IPS-18c (cell line): ENCODE data around the gene NUDT21.

Source experiments
- H3K4me3 ChIP-seq: 2 replicates; pipeline ENCODE4 v1.7.0; 2013; ENCODE audit warnings: low read depth, mild to moderate bottlenecking, low read length, moderate library complexity; ENCODE audit not compliant: insufficient read depth
- H3K9me3 ChIP-seq: one replicate; pipeline ENCODE4 v1.6.1; 2013; ENCODE audit warnings: mild to moderate bottlenecking, low read length, moderate library complexity; ENCODE audit not compliant: control insufficient read depth, insufficient read depth

NUDT21 gene

DNA sequence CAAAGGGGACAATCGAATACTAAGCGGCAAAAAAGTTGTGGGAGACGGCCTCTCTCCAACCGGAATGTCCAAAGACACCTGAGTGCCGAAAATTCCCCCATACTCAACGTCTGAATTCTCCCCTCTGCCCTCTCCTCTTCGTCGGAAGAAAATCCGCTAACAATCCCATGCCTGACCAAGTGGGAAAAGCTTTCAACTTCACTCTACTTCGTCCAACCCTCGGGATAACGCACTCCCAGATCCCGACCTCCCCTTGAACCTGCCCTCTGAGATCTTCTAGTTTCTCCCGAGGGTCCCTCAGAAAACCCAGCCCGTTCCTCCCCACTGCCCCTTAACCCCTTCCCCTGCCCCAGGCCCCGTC lies 26.7 kb downstream of the NUDT21 start:
- Histone ChIP-seq H3K9me3 (no peaks in the 10 kb centered on the region), H3K4me3 (peak overlapping the region; percentile 74)

DNA sequence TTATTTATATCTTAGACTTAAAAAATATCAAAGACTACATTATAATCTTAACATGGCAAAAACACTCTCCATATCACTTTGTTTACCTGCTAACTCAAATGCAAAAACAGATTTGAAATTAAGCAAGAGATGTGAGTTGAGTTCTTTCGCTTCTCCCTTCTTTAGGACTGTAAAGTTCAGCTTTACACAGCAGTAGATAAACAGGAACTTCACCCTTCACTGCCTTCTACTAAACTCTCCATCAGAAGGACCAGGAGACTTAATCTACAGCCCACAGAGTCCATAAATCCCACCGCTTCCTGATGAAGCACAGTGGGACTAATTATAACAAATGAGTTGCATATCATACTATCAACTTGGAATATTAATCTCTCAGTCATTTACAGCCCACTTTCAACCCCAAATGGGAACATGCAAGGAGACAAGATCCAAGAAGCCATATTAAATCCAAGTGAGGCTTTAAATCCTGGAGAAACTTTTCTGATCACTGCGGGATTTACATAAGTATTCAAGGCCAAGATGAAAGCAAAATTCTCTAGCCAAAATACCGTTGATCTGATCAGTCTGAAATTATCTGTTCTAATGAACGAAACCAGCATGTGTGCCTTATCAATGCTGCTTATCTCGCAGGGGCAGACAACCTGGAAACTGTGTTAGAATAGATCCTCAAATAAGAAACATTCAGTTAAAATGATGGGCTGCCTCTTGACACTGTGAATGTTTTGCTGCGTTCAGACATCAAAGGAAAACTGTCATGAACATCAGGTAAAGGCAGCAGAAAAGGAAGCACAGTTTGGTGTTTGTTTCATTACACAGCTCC lies 27.3 kb downstream of the NUDT21 start:
- Histone ChIP-seq H3K4me3 (peak overlapping the region; percentile 74), H3K9me3 (no peaks in the 10 kb centered on the region)

DNA sequence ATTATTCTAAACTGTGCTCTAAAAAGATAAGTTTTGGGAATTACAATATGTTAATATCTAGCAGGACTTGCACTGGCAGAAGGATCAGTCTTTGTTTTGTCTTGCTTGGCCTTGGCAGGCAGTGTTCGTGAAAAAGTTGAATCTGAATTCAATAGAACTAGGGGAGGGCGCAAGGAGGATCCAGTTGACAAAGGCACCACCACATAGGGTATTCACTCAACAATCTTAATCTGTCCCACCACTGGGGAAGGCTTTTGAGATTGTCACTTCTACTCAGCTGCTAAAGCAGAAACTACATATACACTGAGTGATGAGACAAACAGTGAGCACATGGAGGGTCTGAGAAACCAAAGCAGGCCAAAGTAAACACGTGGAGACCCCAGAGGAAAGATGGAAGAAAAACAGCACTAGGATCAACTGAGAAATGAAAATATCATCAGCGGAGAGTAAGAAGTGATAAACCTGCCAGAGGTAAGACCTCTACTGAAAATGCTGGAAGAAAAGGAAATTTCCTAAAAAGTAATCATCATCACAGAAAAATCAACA lies 28.2 kb downstream of the NUDT21 start:
- no peak overlapping the region for H3K4me3 ChIP-seq
- no peaks in the 10 kb centered on the region for H3K9me3 ChIP-seq

DNA sequence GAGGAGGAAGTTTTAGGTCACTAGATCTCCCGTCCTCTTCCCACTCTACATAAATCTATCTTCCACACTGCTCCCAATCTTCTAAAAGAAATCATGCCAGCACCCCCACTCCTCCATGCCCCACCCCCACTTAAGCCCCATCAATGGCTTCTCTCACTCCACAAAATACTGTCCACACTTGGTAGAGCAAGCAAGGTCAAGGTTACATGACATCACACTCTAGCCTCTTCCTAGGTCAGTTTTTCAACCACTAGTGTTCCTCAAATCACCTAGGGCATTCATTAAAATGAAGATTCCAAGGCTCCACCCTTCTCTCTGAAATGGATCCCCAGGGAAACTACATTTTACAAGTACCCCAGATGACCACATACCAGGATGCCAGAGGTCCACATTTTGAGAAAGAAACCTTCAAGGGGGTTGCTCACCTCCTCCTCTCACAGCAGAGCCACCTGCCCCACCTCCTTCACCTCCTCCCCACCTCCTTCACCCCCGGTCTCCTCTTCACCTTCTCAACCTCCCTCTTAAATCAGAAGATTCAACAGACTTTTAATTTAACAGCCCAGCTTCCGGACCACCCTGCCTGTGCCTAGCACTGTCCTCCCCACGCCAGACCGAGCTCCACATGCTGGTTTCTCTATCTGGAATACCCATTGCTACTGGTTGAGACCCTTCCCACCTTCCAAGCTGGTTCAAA lies 29.0 kb downstream of the NUDT21 start:
- H3K4me3 ChIP-seq = no peak overlapping the region
- no peaks in the 10 kb centered on the region for H3K9me3 ChIP-seq

DNA sequence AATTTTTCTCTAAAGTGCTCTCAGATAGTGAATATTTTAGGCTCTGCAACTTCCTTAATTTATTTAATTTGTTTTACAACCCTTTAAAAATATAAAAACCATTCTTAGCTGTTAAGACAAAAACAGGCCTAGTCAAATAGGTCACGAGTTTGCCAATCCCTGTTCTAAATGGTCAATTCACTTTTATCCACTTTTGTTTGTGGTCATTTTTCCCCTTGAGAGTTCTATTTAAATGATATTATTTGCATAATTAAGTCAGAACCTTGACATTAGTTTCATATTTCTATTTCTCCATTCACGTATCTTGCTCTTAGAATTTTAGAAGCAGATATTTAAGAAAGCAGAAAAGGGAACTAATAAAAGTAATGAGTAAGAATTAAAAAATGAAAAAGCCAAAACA lies 29.8 kb downstream of the NUDT21 start:
- Histone ChIP-seq H3K4me3 (no peak overlapping the region), H3K9me3 (no peaks in the 10 kb centered on the region)

DNA sequence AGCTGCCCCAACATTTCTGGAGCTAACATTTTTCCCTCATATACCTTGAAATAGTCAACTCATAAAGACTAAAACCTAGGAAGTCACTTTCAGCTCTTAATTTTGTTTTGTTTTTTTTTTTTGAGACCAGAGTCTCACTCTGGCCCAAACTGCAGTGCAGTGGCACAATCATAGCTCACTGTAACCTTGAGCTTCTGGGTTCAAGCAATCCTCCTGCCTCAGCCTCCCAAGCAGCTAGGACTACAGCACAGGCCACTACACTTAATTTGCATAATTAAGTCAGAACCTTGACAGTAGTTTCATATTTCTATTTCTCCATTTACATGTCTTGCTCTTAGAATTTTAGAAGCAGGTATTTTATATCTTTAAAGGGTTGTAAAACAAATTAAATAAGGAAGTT lies 30.5 kb downstream of the NUDT21 start:
- Histone ChIP-seq H3K9me3 (no peaks in the 10 kb centered on the region), H3K4me3 (no peak overlapping the region)

DNA sequence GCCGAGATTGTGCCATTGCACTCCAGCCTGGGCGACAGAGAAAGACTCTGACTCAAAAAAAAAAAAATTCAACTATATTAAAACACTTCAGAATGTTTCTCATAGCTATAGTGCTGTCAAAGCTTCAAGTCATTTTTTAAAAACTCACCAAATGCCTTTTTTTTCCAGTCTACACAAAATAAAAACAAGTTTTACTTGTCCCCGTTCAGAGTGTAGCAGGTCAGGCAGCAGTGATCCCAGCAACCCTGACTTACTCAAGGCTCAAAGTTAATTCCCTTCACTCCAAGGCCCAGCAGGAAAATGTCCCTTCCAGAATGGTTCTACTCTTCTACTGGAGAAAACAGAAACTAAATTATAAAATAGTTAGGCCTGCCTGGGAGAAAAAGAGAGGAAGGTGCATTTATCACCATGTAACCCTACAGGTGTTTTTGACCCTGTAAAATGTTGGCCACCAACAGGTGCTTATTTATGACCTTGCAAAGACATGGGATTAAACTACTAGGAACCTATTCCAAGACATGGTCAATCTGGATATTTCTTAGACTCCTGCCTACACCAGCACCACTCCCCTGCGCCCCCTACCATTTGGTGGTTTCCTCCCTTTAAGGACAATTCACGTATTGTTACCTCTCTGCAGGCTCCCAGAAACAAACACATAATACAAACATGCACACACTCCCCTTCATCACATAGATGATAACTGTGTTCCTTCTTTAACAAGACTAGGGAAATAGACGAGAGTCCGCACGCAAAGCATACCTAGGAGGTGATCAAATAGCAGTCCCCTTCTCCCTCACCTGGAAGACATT lies 31.2 kb downstream of the NUDT21 start:
- no peak overlapping the region for H3K4me3 ChIP-seq
- H3K9me3 ChIP-seq = no peaks in the 10 kb centered on the region

DNA sequence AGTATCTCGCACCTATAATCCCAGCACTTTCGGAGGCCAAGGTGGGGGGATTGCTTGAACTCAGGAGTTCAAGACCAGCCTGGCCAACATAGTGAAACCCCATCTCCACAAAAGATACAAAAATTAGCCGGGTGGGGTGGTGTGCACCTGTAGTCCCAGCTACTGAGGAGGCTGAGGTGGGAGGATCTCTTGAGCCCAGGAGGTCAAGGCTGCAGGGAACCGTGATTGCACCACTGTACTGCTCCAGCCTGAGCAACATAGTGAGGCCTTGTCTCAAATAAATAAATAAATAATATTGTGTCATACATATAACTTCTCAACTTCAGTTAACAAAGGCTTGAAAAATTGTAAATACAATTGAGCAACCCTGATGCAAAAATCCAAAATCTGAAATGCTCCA lies 34.0 kb downstream of the NUDT21 start:
- no peak overlapping the region for H3K4me3 ChIP-seq
- no peaks in the 10 kb centered on the region for H3K9me3 ChIP-seq

DNA sequence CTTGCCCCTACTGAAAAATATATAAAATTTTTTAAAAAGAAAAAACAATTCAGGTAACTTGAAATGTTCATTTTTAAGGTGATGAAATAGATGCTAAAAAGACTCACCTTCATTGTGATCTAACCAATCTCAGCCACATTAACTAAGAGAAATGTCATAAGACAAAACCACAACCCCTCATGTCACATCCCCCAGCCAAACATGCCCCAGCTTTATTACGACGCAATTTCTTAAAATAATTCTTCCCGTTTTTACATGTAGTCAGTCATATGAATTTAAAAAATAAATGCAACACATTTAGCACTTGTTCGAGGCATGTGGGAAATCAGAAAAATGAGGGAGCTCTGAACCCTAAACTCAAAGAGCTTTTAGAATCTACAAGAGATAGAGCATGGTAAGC lies 35.3 kb downstream of the NUDT21 start:
- Histone ChIP-seq H3K9me3 (no peaks in the 10 kb centered on the region), H3K4me3 (no peak overlapping the region)

DNA sequence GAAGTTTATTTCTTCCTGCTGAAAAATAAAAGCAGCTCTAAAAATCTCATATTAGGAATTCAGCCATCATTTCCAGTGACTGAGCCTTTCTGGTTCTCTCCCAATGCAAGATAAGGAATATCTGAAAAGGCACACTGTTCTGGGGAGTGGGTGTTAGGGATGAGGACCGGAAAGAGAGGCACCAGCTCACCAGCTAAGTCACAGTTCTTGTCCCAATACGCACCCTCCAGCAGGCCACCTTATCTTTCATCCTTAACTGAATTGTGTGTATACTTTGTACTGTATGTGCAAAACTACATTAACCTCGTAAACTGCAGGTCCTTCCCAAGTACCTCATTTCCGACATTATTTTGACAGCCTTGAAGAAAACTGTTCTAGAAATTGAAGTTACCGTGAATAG lies 36.8 kb downstream of the NUDT21 start:
- H3K4me3 ChIP-seq = no peak overlapping the region
- H3K9me3 ChIP-seq = no peaks in the 10 kb centered on the region

DNA sequence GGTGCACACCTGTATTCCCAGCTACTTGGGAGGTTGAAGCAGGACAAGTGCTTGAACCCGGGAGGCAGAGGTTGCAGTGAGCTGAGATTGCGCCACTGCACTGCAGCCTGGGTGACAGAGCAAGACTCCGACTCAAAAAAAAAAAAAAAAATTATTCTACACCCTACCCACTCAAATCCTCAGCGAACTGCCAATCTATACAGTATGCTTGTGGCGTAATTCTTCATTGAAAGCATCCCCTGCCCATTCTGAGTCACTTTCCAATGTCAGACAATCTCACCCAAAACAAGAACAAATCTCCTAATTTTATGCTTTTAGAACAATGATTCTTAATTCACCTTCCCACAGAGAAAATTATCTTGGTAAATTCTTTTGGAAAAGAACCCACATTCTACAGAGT lies 37.8 kb downstream of the NUDT21 start:
- no peaks in the 10 kb centered on the region for H3K9me3 ChIP-seq
- H3K4me3 ChIP-seq = no peak overlapping the region

DNA sequence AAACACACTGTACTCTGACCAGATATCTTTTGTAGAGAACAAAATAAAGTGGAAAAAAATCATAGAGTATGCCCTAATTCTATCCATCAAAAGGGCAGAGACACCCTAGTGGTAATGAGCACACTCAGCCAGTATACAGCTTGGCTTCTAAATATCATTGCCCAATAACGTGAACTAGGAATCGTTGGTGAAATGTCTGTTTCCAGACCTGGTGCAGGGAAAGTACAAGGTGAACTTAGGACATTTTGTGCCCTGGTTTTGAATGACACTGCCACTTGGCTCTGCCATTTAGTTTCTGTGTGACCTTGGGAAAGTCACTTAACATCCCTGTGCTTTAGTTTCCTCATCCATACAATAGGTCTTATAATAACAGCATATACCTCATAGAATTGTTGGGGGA lies 39.5 kb downstream of the NUDT21 start:
- no peaks in the 10 kb centered on the region for H3K9me3 ChIP-seq
- no peak overlapping the region for H3K4me3 ChIP-seq

DNA sequence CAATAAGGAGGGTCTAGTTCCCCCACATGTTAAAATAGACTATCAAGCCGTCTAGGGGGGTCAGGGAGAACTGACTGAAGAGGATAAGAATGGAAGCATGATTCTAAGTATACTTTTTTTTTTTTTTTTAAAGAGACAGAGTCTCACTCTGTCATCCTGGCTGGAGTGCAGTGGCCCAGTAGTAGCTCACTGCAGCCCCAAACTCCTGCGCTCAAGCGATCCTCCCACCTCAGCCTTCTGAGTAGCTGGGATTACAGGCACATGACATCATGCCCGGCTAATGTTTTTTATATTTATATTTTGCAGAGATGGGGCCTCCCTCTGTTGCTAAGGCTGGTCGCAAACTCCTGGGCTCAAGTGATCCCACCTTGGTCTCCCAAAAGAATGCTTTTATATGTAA lies 40.0 kb downstream of the NUDT21 start:
- H3K9me3 ChIP-seq = no peaks in the 10 kb centered on the region
- no peak overlapping the region for H3K4me3 ChIP-seq

DNA sequence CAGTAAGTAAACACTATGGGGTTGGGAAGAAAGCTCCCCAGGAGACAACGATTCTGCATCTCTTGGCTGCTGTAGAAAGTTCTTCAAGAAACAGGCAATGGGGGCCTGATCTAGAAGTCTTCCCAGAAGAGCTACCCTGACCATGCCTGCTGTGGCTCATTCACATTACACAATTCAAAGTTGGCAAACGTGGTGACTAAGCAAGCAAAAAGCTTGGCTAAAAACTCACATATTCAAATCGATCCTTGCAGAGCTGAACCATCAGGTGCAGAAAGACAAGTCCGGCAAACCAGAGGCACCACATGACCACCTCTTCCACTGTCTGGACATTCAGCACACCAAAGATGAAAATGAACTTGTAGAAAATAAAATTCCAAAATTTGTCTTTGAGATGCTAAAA lies 41.9 kb downstream of the NUDT21 start:
- Histone ChIP-seq H3K4me3 (no peak overlapping the region), H3K9me3 (no peaks in the 10 kb centered on the region)

DNA sequence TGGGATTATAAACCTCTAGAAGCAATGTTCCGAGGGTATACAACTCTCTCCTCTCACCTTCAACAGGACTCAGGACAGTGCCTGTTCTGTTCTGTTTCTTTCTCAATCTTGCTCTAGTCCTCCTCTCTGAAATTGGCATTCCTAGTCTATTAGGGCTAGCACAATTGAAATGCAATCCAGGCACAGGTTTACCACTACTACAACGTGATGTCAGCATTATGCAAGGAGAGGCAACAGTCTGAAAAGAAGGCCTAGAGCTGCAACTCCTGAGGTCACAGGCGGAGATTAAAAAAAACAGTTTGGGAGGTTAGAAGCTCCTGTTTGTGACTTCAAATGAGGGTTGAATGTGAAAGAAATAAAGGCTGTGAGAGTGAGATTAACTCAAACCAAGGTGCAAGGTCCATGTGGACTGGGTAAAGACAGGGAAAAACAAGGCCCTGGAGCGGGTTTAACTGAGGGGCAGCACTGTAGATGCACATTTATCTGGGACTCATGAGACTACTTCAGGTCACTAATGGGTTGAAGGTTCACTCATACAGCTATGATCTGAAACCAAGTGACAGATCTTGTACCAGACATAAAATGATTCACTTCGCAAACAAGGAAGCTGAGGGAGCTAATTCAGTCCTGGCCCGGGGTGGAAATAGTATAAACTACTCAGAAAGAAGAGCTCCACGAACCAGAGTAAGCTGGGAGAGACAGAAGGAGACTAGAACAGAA lies 42.6 kb downstream of the NUDT21 start:
- Histone ChIP-seq H3K9me3 (no peaks in the 10 kb centered on the region), H3K4me3 (no peak overlapping the region)

DNA sequence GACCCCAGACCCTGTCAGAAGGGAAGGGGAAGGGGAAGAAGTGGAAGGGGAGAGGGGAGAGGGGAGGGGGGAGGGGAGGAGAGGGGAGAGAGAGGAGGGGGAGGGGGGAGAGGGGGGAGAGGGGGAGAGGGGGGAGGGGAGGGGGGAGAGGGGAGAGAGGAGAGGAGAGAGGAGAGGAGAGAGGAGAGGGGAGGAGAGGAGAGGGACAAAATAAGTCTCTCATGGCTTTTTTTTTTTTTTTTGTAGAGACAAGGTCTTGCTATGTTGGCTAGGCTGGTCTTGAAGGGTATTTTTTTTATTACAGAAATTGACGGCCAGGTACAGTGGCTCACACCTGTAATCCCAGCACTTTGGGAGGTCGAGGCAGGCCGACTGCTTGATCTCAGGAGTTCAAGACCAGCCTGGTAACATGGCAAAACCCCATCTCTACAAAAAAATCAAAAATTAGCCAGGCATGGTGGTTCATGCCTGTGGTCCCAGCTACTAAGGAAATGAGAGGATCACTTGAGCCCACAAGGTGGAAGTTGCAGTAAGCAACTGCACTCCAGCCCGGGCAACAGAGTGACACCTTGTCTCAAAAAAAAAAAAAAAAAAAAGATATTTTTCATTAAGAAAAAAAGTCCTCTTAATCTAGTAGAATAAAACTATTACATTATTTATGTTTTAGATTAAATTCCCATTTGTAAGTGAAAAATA lies 45.0 kb downstream of the NUDT21 start:
- H3K9me3 ChIP-seq = no peaks in the 10 kb centered on the region
- no peak overlapping the region for H3K4me3 ChIP-seq

DNA sequence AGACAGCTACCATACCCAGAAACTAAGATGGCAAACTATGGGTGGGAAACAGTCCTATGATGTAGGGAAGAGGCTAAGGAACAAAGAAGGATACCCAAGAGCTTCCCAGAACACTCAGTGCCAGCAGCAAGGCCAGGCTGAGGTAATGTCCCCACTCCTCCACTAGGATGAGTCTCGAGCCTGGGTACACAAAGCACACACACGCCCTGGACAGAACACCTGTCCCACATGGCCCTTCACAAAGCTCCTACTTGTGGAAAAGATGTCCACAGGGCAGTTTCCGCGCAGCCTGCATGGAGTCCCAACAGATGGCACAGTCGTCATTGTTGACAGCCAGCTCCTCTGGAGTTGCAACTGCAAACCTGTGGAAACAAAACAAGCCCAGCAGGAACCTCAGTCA lies 49.6 kb downstream of the NUDT21 start:
- no peaks in the 10 kb centered on the region for H3K9me3 ChIP-seq
- H3K4me3 ChIP-seq = no peak overlapping the region
